ENCODE measurements around the gene CD84.
"Not testable (repeated sequence)": the region's sequence is repeated elsewhere in the genome, so short reads cannot be mapped to it uniquely, and the experiment has no call there.

The CD84 gene

DNA sequence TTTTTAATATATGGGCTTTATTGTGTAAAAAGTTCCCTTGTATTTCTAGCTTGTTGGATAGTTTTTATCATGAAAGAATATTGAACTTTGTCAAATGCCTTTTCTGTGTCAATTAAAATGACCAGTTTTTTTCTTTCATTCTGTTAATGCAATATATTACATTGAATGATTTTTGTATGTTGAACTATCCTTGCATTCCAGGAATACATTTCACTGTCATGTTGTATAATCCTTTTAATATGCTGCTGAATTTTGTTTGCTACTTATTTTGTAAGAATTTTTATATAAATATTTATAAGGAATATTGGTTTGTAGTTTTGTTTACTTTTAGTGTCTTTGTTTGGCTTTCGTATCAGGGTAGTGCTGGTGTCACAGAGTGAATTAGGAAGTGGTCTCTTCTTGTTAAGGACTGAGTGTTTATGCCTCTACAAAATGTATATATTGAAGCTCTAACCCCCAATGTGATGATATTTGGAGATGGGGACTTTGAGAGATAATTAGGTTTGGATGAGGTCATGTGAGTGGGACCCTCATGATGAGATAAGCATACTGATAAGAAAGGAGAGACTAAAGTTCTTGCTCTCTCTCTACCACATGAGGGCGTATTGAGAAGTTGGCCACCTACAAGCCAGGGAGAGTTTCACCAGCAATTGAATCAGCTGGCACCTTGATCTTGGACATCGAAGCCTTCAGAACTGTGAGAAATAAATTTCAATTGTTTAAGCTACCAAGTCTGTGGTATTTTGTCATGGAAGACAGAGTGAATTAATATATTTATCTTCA is 44.3 kb downstream of the CD84 start:
- TF ChIP-seq, protein P1, sequence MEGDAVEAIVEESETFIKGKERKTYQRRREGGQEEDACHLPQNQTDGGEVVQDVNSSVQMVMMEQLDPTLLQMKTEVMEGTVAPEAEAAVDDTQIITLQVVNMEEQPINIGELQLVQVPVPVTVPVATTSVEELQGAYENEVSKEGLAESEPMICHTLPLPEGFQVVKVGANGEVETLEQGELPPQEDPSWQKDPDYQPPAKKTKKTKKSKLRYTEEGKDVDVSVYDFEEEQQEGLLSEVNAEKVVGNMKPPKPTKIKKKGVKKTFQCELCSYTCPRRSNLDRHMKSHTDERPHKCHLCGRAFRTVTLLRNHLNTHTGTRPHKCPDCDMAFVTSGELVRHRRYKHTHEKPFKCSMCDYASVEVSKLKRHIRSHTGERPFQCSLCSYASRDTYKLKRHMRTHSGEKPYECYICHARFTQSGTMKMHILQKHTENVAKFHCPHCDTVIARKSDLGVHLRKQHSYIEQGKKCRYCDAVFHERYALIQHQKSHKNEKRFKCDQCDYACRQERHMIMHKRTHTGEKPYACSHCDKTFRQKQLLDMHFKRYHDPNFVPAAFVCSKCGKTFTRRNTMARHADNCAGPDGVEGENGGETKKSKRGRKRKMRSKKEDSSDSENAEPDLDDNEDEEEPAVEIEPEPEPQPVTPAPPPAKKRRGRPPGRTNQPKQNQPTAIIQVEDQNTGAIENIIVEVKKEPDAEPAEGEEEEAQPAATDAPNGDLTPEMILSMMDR (IDR thresholded peaks at IDR 0.05; ENCODE audit: borderline replicate concordance, insufficient read depth, low read depth, low read length), result no peak
- H3K4me3 ChIP-seq (ENCODE audit: low read depth, low read length), result no peak overlapping the region

DNA sequence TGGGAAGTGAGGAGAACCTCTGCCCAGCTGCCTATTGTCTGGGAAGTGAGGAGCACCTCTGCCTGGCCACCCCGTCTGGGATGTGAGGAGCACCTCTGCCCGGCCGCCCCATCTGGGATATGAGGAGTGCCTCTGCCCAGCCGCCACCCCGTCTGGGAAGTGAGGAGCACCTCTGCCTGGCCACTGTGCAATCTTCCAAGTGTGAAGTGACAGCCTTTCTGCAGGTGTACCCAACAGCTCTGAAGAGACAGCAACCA is 46.8 kb downstream of the CD84 start:
- H3K4me3 ChIP-seq (ENCODE audit: low read depth, low read length), result not testable (repeated sequence)

DNA sequence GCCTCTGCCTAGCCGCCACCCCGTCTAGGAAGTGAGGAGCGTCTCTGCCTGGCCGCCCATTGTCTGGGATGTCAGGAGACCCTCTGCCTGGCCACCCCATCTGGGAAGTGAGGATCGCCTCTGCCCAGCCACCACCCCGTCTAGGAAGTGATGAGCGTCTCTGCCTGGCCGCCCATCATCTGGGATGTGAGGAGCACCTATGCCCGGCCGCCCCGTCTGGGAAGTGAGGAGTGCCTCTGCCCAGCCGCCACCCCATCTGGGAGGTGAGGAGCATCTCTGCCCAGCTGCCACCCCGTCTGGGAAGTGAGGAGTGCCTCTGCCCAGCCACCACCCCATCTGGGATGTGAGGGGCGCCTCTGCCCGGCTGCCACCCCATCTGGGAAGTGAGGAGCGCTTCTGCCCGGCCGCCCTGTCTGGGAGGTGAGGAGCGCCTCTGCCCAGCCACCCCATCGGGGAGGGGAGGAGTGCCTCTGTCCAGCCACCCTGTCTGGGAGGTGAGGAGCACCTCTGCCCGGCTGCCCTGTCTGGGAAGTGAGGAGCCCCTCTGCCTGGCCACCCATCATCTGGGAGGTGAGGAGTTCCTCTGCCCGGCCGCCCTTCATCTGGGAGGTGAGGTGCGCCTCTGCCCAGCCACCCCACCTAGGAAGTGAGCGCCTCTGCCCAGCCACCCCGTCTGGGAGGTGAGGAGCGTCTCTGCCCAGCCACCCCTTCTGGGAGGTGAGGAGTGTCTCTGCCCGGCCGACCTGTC is 47.3 kb downstream of the CD84 start:
- H3K4me3 ChIP-seq (ENCODE audit: low read depth, low read length), result not testable (repeated sequence)

DNA sequence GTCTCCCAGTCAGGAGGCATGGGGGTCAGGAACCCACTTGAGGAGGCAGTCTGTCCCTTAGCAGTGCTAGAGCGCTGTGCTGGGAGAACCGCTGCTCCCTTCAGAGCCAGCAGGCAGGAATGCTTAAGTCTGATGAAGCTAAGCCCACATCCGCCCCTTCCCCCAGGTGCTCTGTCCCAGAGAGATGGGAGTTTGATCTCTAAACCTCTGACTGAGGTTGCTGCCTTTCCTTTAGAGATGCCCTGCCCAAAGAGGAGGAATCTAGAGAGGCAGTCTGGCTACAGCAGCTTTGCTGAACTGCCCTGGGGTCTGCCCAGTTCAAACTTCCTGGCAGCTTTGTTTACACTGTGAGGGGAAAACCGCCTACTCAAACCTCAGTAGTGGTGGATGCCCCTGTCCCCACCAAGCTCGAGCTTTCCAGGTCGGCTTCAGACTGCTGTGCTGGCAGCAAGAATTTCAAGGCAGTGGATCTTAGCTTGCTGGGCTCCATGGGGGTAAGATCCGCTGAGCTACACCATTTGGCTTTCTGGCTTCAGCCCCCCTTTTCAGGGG is 49.8 kb downstream of the CD84 start:
- not testable (repeated sequence) for H3K4me3 ChIP-seq (ENCODE audit: low read depth, low read length)

DNA sequence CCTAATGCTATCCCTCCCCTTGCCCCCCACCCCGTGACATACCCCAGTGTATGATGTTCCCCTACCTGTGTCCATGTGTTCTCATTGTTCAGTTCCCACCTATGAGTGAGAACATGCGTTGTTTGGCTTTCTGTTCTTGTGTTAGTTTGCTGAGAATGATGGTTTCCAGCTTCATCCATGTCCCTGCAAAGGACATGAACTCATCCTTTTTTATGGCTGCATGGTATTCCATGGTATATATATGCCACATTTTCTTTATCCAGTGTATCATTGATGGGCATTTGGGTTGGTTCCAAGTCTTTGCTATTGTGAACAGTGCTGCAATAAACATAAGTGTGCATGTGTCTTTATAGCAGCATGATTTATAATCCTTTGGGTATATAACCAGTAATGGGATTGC is 55.5 kb downstream of the CD84 start:
- H3K4me3 ChIP-seq (ENCODE audit: low read depth, low read length), result not testable (repeated sequence)

DNA sequence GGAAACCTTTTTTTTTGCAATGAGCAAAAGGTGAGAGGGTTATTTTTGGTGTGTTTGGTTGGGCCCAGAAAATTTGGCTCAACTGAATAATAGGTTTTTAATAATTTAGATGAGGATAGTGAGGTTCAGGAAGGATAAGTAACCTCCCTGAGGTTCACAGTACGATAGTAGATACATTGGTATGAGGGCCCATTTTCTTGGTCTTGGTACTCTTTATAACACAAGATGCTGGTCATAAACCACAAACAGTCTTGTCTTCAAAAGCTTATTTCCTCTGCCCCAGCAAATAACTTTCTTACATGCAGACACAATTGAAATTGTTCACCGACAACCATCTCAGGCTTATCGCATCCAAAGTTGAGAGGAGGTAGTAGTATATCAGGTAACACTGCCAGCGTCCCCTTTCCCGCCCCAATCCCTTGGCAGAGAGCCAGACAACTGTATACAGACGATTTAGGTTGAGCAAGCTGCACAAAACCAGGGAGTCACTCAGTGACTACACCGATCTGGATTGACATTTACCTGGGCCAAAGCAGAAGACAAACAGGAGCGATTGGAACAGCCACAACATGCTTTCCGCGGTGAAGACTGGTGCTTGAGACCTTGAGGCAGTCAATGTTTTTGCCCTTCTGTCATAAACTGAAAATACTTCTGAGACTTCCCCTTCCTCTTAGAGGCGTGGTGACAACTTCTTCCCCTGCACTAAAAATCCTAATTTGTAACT is 56.5 kb downstream of the CD84 start, which contains the start of gene SLAMF6:
Gene SLAMF6, minus strand, starts transcription at position 634 of the 724 bp plus-strand sequence. Its CDS starts 63 bp downstream, at position 571.
- H3K4me3 ChIP-seq (ENCODE audit: low read depth, low read length), result peak within 1 kb of the TSS; percentile 73
- TF ChIP-seq, protein P1 (IDR thresholded peaks at IDR 0.05; ENCODE audit: borderline replicate concordance, insufficient read depth, low read depth, low read length), result no peak

DNA sequence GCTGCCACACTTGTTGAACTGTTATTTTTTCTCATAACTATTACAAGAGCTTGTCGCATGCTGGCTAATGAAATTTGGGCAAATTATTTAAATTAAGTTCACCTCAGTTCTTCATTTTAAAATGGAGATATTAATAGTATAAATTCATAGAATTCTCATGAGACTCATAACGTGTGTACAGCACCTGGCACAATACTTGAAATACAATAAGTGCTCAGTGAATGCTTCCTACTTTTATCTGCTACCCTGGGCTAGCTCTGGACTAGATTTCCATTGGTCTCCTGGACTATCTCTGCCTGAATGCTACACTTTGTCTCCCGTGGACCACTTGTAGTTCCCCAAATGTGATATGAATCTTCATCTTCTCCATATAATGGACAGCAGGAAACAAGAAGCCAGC is 57.2 kb downstream of the CD84 start:
- TF ChIP-seq, protein P1 (IDR thresholded peaks at IDR 0.05; ENCODE audit: borderline replicate concordance, insufficient read depth, low read depth, low read length), result no peak
- peak overlapping the region; percentile 73 for H3K4me3 ChIP-seq (ENCODE audit: low read depth, low read length)

DNA sequence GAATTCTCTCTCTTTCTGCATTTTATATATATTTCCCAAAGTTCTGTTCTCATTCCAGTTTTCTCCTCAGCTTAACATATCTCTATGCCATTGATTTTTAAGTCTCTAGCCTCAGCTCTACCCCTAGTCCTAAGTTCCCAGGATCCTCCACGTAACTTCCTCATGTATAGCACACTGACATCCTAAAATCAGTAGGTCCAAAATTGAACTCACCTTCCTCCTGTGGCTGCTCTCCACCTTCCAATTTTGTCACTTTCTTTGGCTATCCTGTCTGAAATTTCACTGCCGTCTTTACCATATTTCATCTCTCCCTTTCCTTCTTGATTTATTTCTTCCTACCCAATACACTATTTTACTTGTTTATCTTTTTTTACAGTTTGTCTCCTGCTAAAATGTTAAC is 57.7 kb downstream of the CD84 start:
- TF ChIP-seq, protein P1 (IDR thresholded peaks at IDR 0.05; ENCODE audit: borderline replicate concordance, insufficient read depth, low read depth, low read length), result no peak
- peak overlapping the region; percentile 73 for H3K4me3 ChIP-seq (ENCODE audit: low read depth, low read length)

DNA sequence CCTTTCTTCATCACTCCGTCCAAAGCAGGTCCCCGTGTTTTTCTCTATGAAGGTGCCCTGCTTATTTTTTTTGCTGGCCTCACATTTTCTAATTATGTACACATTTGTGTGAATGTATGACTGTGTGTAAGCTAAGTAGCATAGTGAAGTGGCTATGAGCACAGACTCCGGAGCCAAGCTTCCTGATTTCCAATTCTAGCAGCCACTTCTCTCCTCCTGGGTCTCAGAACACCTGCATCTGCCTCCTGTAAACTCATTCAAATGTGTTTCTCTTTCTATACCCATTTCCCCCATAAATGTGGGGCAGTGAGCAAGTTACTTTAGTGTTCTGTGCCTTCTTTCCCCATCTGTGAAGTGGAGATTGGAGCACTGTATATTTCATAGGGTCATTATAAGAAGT is 58.3 kb downstream of the CD84 start:
- H3K4me3 ChIP-seq (ENCODE audit: low read depth, low read length), result peak overlapping the region; percentile 73
- TF ChIP-seq, protein P1 (IDR thresholded peaks at IDR 0.05; ENCODE audit: borderline replicate concordance, insufficient read depth, low read depth, low read length), result no peak
